ENCODE results near the gene TRMT6. TPM values are rescaled to one million over a fixed set of nuclear protein-coding genes. Genes with fewer than 3 reads are reported as not detected.

The TRMT6 gene
- total RNA-seq, 1 donor from 2014 or later, result 19.9 TPM

DNA sequence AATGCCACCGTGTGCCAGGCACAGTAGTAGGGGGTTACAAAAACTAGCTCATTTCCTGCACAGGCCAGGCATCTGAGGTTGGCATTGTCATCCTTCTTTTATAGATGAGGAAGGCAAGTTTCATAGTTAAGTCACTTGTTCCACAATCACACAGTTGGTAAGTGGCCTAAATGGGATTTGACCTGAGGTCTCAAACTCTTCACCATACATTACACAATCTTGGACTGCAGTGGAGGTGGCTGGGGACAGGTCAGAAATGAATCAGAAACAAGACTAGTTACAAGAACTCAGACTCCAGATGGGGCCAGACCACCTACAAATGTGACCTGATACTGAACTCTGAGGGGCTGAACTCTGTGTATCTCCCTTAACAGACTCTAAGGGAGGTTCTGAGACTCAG lies 49.4 kb downstream of the TRMT6 start:
- intact Hi-C loops (cut with micrococcal nuclease), result no loop called here

GRCh38 chr20:5899444-5899843 lies 50.9 kb downstream of the TRMT6 start:
- intact Hi-C loops (cut with micrococcal nuclease), result no loop called here

DNA sequence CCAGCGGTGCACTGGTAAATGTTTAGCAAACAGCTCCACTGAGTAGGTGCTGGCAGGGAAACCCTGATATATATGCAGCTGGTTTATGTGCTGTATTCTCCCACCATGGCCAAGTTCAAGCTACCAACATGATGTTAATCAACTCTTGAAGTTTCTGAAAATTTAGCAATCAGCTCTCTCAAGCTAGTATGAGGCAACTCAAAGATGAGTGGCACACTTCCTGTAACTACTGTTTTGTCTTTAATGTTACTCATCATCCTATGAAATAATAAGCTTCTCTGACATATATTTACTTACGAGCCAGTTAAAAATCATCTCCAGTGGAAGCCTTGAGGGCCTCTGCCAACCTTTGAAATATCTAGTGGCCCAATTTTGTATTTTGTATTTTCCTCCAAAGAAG lies 54.7 kb downstream of the TRMT6 start:
- intact Hi-C loops (cut with micrococcal nuclease), result no loop called here

- intact Hi-C loops (cut with micrococcal nuclease), result no loop called here
Observed at GRCh38 chr20:5893621-5894020, 56.7 kb downstream of the TRMT6 start.

DNA sequence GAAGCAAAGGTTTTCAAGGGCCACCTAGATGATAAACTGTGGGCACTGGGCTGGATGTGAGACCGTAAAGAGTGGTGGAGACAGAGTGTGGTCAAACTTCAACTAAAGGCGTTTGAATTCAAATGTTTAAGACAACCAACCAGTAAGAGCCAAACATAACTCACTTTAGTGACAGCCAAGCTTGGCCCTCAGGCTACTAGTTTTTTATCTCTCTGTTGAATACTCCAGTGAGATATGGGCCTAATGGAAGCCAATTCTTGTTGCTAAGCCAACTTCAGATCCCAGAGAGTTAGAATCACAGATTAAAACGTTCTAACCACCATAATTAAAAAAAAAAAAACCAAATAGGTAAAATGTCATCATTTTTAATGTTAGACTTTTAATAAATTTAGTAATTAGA lies 57.3 kb downstream of the TRMT6 start:
- intact Hi-C loops (cut with micrococcal nuclease), result no loop called here

DNA sequence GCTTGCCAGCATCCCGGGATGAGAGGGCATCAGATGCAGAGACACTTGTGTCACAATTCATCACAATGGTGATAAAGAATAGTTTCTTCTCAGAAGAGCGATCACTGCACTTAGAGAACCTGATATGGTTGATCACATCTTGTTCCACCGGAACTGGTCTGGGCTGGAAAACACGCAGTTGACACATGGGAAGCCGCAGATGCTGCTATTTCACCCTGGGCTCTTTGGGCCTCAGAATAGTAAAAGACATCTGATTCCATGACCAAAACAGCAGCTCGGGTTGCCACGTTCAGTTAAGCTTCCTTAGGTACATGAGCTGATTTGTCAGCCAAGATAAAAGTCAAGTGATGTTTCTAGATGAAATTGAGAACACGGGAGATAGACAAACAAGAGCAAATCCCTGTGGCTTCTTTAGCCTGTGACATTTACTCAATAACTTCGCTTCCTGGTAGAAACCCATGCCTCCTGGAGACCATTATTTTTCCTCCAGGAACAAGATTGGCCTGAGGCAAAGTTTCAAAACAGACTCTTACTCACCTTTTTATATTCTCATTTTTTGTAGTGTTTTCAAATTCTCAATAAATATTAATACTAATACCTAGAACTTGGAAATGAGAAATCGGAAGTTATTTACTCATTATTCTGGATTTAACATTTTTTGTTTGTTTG lies 59.4 kb downstream of the TRMT6 start:
- intact Hi-C loops (cut with micrococcal nuclease), result no loop called here

DNA sequence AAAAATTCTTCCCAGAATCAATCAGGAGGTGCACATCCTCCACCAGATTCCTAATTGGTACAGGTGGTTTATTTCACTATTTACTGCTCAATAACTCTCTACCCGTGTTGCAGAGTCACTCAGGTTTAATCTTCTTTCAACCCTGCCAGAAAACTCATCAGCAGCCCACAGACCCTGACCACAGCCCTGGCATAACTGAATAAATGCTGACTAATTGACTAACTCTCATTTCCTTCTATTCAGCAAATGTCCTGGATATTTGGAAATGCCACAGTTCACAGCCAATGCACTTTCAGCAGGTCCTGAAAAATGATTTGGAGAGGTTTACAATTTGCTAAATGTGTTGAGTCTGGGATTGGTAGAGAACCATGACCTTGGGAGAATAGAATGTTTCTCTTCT lies 62.3 kb downstream of the TRMT6 start:
- intact Hi-C loops (cut with micrococcal nuclease), result no loop called here

GRCh38 chr20:5887386-5887785 lies 62.9 kb downstream of the TRMT6 start:
- intact Hi-C loops (cut with micrococcal nuclease), result no loop called here

Other genes with a start within 250 kb of the TRMT6 start
- gene SHLD1, start 200.1 kb downstream of the TRMT6 start, total RNA-seq, result 11.4 and 12.5 TPM in 2 replicates
- gene CHGB, start 39.0 kb downstream of the TRMT6 start, total RNA-seq, result not detected in 2 replicates
- gene MCM8, start 119 bp upstream of the TRMT6 start, total RNA-seq, result 21.7 and 23.7 TPM in 2 replicates
- 36.5 and 38.5 TPM in 2 replicates for gene CRLS1, start 55.6 kb upstream of the TRMT6 start, total RNA-seq
- not detected in 2 replicates for gene LRRN4, start 103.5 kb upstream of the TRMT6 start, total RNA-seq
- 0.07 and 0.17 TPM in 2 replicates for gene FERMT1, start 172.5 kb upstream of the TRMT6 start, total RNA-seq